Parietal lobe (tissue), 1 donor: ENCODE measurements around the gene CIT. TPM values are rescaled to one million over a fixed set of nuclear protein-coding genes. Genes with fewer than 3 reads are reported as not detected.

Experiments
- total RNA-seq: library from RNA; depleted of rRNA; stranded (reverse); fragments of >200 nt; gene quantifications from one replicate; pipeline ENCODE4 v1.2.3, GENCODE V29; 2014

CIT gene, protein sequence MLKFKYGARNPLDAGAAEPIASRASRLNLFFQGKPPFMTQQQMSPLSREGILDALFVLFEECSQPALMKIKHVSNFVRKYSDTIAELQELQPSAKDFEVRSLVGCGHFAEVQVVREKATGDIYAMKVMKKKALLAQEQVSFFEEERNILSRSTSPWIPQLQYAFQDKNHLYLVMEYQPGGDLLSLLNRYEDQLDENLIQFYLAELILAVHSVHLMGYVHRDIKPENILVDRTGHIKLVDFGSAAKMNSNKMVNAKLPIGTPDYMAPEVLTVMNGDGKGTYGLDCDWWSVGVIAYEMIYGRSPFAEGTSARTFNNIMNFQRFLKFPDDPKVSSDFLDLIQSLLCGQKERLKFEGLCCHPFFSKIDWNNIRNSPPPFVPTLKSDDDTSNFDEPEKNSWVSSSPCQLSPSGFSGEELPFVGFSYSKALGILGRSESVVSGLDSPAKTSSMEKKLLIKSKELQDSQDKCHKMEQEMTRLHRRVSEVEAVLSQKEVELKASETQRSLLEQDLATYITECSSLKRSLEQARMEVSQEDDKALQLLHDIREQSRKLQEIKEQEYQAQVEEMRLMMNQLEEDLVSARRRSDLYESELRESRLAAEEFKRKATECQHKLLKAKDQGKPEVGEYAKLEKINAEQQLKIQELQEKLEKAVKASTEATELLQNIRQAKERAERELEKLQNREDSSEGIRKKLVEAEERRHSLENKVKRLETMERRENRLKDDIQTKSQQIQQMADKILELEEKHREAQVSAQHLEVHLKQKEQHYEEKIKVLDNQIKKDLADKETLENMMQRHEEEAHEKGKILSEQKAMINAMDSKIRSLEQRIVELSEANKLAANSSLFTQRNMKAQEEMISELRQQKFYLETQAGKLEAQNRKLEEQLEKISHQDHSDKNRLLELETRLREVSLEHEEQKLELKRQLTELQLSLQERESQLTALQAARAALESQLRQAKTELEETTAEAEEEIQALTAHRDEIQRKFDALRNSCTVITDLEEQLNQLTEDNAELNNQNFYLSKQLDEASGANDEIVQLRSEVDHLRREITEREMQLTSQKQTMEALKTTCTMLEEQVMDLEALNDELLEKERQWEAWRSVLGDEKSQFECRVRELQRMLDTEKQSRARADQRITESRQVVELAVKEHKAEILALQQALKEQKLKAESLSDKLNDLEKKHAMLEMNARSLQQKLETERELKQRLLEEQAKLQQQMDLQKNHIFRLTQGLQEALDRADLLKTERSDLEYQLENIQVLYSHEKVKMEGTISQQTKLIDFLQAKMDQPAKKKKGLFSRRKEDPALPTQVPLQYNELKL (N-terminal part only)
- 24.4 TPM for total RNA-seq

DNA sequence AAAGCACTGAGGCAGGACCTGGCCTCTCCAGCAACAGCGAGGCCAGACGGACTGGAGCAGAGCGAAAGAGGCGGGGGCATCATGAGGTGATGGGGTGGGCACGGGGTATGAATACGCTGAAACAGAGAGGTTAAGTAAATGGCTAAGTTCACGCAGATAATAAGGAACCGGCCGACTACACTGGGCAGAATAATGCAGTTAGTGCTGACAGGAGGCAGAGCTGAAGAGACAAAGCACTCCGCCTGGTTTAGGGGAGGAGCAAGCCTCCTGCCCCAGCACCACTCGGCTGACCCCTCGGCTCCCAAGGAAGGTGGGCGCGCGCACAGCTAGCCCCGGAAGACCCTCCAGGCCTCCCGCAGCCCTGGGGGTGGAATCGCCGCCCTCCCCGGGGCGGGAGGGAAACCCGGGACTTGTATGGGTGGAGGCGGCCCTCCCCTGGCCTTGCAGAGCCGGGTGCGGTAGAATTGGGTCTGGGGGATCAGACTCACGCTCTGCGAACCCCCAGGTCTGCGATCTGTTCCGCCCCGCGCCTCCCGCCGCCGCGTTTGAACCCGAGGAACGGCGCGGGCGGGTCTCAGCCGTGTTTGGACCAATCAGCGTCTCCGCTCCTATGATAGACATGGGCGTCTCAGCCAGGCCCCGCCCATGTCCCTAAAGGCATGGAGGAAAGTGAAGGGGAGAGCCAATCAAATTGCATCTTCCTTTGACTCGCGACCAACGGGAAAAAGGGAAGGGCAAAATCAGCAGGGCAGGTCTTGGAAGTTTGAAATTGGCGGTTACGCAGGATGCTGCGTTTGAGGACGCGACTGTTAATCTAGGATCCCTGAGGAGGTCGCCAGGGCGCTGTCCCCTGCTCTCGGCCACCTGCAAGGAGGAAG, at the start of gene CIT:
Gene CIT, minus strand, starts transcription at position 560 of the 878 bp plus-strand sequence. CDS start 1,152 bp downstream, outside the sequence.

DNA sequence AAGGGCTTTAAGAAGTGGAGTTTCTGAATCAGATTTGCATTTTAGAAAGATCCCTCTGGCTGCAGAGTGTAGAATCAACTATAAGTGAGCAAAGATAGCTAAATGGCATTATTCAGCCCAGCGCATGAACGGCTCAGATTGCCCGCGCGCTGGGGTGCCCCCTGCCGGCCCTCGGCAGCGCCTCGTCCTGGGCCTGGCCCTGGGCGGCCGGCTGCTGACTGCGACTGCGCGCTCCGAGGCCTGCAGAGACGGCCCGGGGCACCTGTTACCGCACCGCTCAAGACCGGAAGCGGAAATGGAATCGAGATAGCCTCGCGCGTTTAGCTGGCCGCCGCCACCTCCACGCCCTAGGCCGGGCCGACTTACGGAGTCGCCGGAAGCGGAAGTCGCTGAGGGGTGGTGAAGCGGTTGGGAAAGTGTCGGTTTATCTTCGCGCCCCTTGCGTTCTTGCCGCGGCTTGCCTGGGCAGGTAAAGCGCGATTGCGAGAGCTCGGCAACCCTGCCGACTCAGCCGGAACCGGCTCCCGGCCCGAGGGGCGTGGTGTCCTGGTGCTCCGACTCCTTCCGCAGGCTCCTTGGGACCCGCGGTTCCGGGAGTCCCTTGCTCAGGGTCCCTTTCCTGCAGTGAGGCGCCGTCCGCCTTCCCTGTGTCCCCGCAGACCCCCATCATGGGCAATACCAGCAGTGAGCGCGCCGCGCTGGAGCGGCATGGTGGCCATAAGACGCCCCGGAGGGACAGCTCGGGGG, 209.4 kb downstream of the CIT start, which contains the start of gene PRKAB1:
Gene PRKAB1, plus strand, starts transcription at position 557 of the 747 bp plus-strand sequence. Its CDS starts 112 bp downstream, at position 669.

Other genes with a start within 250 kb of the CIT start
- gene PRKAB1, start 209.2 kb downstream of the CIT start, total RNA-seq: 22.2 TPM
- 66.4 TPM for gene BICDL1, start 111.9 kb upstream of the CIT start, total RNA-seq
- gene RAB35, start 239.4 kb upstream of the CIT start, total RNA-seq: 31.0 TPM